Gastrocnemius medialis (tissue), 4 donors: Measurements from ENCODE around the gene ERCC8. TPM values are rescaled to one million over a fixed set of nuclear protein-coding genes. Genes with fewer than 3 reads are reported as not detected.

ENCODE experiments used
- ATAC-seq, 2 donors: fragments of 150-250 bp; one replicate each; pipeline ENCODE4 v1.9.1; 2016
- DNase-seq, 2 donors: peaks; one replicate each; pipeline ENCODE4 v3.0.0-alpha.2; 2019
- H3K27ac ChIP-seq, 4 donors: fragments of 200-600 bp; sonication (generic); 1 replicate in 1 of 4; 2 replicates in 3 of 4; pipeline ENCODE4 v1.5.1; 2016 to 2018; ENCODE audit warnings: mild to moderate bottlenecking in 2 of 4, moderate library complexity in 1 of 4
- H3K27me3 ChIP-seq, 3 donors: fragments of 200-600 bp; sonication (generic) in 2 of 3; 1 replicate in 1 of 3; 2 replicates in 2 of 3; pipeline versions ENCODE4 v1.5.1 to v1.6.0; 2016 to 2019; ENCODE audit warnings: mild to moderate bottlenecking in 1 of 3, moderate library complexity in 1 of 3
- H3K36me3 ChIP-seq, 2 donors: fragments of 200-600 bp; sonication (generic) in 1 of 2; one replicate each; pipeline ENCODE4 v1.5.1; 2017 to 2018
- H3K4me1 ChIP-seq, 2 donors: fragments of 200-600 bp; sonication (generic) in 1 of 2; one replicate each; pipeline ENCODE4 v1.5.1; 2016 to 2017; ENCODE audit warnings: mild to moderate bottlenecking in 2 of 2
- H3K4me3 ChIP-seq, 4 donors: fragments of 200-600 bp; sonication (generic) in 3 of 4; 1 replicate in 1 of 4; 2 replicates in 3 of 4; pipeline ENCODE4 v1.5.1; 2016 to 2019; ENCODE audit warnings: mild to moderate bottlenecking in 2 of 4
- H3K9me3 ChIP-seq, 3 donors: fragments of 200-600 bp; sonication (generic) in 2 of 3; 1 replicate in 1 of 3; 2 replicates in 2 of 3; pipeline ENCODE4 v1.5.1; 2016 to 2019
- POLR2A ChIP-seq, 2 donors: fragments of 450-650 bp; IDR thresholded peaks; one replicate each; pipeline ENCODE4 v1.6.1; 2017; ENCODE audit warnings: antibody characterized with exemption in 2 of 2, mild to moderate bottlenecking in 2 of 2, moderate library complexity in 2 of 2
- in situ Hi-C, 4 donors: fragments of 200-750 bp; cut with MboI; loops; one replicate each; pipeline versions ENCODE4 v1.15.0 to v1.8.0; 2017; ENCODE audit warnings: low sequenced_read_pairs in 4 of 4
- intact Hi-C: fragments of 100-400 bp; cut with DNase I; formaldehyde crosslinking; loops from one replicate; pipeline ENCODE4 v1.15.1; 2023; ENCODE audit warnings: low total_unique reads
- total RNA-seq, 4 donors: library from RNA; depleted of rRNA; stranded (reverse); fragments of >200 nt; gene quantifications; one replicate each; pipeline versions ENCODE4 v1.1.0 to v1.2.3, GENCODE V29; 2016
- TF ChIP-seq, protein P1 (sequence below), 5 experiments: fragments of 450-650 bp in 3 of 5; fragments of 200-600 bp in 2 of 5; sonication (generic) in 2 of 5; IDR thresholded peaks in 4 of 5; conservative IDR thresholded peaks in 1 of 5; 1 replicate in 4 of 5; 2 replicates in 1 of 5; pipeline ENCODE4 v1.5.1; 2016 to 2019; ENCODE audit warnings: antibody characterized with exemption in 5 of 5, mild to moderate bottlenecking in 3 of 5, moderate library complexity in 3 of 5

ERCC8 gene
- total RNA-seq, 4 donors from 2014 or later = 4.8 to 7.3 (median 5.6) TPM

DNA sequence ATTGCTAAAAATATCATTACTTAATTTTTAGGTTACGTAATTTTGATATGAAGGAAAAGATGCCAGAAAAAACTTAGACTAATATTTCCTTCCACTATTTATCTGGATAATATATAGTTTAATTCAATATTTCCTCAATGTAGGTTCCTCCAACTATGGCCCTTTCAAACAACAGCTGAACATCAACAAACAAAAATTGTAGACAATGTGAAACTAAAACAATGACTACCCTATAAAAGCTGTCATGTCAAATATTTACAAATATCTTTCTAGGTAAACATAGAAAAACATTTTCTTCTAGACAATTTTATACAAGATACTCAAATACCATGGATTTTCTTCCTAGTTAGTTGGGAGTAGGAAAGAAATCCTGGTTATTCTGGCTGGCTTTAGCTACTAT is 117.7 kb downstream of the ERCC8 start:
- ATAC-seq = no peak
- no peaks in the 10 kb centered on the region for H3K4me1 ChIP-seq
- intact Hi-C loops = no loop called here
- no peaks in the 10 kb centered on the region for H3K9me3 ChIP-seq
- DNase-seq = no peak
- H3K27me3 ChIP-seq = no peaks in the 10 kb centered on the region
- TF ChIP-seq POLR2A (IDR thresholded peaks at IDR 0.05) = no peak
- TF ChIP-seq, protein P1, sequence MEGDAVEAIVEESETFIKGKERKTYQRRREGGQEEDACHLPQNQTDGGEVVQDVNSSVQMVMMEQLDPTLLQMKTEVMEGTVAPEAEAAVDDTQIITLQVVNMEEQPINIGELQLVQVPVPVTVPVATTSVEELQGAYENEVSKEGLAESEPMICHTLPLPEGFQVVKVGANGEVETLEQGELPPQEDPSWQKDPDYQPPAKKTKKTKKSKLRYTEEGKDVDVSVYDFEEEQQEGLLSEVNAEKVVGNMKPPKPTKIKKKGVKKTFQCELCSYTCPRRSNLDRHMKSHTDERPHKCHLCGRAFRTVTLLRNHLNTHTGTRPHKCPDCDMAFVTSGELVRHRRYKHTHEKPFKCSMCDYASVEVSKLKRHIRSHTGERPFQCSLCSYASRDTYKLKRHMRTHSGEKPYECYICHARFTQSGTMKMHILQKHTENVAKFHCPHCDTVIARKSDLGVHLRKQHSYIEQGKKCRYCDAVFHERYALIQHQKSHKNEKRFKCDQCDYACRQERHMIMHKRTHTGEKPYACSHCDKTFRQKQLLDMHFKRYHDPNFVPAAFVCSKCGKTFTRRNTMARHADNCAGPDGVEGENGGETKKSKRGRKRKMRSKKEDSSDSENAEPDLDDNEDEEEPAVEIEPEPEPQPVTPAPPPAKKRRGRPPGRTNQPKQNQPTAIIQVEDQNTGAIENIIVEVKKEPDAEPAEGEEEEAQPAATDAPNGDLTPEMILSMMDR (IDR thresholded peaks at IDR 0.05 in 4 of 5, conservative IDR thresholded peaks at IDR 0.05 in 1 of 5) = no peak
- no peaks in the 10 kb centered on the region for H3K36me3 ChIP-seq
- in situ Hi-C loops = no loop called here
- H3K4me3 ChIP-seq = no peak overlapping the region
- no peak overlapping the region for H3K27ac ChIP-seq

DNA sequence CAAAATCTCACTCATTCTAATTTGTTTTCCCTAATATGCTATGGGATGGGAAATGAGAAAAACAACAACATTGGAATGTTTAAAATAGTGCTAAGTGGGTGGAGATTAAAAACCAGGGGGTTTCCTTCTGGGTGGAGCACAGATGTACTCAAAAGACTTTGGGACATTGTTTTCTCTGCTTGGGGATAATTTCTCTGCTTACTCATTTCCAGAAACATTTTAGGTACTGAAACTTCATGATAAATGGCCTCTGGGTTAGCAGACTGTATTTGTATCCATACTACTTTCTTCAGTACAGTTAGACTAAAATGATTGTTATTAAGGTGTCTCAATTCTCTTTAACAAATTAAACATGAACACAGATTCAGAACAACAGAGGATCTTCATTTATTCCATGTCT is 118.2 kb downstream of the ERCC8 start:
- intact Hi-C loops (no loop called here), in situ Hi-C loops (no loop called here)
- DNase-seq (no peak), ATAC-seq (no peak)
- TF ChIP-seq, protein P1 (IDR thresholded peaks at IDR 0.05 in 4 of 5, conservative IDR thresholded peaks at IDR 0.05 in 1 of 5) = no peak
- no peak for TF ChIP-seq POLR2A (IDR thresholded peaks at IDR 0.05)
- H3K27ac ChIP-seq = no peak overlapping the region
- no peaks in the 10 kb centered on the region for H3K27me3 ChIP-seq
- no peak overlapping the region for H3K4me3 ChIP-seq
- H3K36me3 ChIP-seq = no peaks in the 10 kb centered on the region
- no peaks in the 10 kb centered on the region for H3K4me1 ChIP-seq
- no peaks in the 10 kb centered on the region for H3K9me3 ChIP-seq

Other genes with a start within 250 kb of the ERCC8 start
- gene DEPDC1B, start 244.9 kb downstream of the ERCC8 start, total RNA-seq = under 1 TPM in 1 of 4 donors, not detected in 3; 0.42 TPM
- 1 to 10 TPM in 1 of 4 donors, under 1 TPM in 3; 0.53 to 1.0 (median 0.83) TPM for gene ELOVL7, start 100.8 kb downstream of the ERCC8 start, total RNA-seq
- gene NDUFAF2, start 135 bp upstream of the ERCC8 start, total RNA-seq = 10 to 100 TPM; 25.8 to 54.3 (median 51.2) TPM
- 10 to 100 TPM in 2 of 4 donors, 1 to 10 TPM in 2; 6.2 to 17.1 (median 10.4) TPM for gene SMIM15, start 217.4 kb upstream of the ERCC8 start, total RNA-seq